Measurements from ENCODE around the gene KRTAP12-3. TPM values are rescaled to one million over a fixed set of nuclear protein-coding genes. Genes with fewer than 3 reads are reported as not detected.

The KRTAP12-3 gene
- total and polyA plus RNA-seq, 4 donors: not detected

DNA sequence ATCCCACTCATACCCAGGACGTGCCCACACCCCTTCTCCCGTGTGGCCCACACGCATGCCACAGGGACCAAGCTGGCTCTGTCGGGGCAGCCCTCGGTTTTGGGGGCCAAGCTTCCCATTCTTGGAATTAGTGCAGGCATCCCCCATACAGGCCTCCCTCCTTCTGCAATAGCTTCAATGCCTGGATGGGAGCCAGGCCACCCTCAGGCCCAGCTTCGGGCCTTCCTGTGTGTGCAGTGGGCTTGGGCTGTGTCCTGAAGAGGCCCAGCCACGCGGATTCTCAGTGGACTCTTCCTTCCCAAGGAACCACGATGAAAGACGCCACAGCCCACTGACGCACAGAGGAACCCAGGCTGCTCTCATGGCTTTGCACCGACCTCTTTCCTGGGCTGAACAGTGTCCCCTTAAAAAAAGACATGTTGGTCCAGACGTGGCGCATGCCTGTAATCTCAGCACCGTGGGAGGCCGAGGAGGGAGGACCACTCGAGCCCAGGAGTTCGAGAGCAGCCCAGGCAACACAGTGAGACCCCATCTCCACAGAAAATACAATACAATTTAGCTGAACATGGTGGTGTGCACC is 8.1 kb upstream of the KRTAP12-3 start:
- DNase-seq (ENCODE audit: low spot score): no peak
- H3K36me3 ChIP-seq (ENCODE audit: control insufficient read depth in 4 of 4, insufficient read depth in 3 of 4, low read depth in 1 of 4, low read length in 3 of 4): no peaks in the 10 kb centered on the region
- no peak overlapping the region for H3K9ac ChIP-seq (ENCODE audit: low read depth in 1 of 2, low read length in 2 of 2)
- H3K4me3 ChIP-seq (ENCODE audit: low read depth in 1 of 3, low read length in 3 of 3): no peak overlapping the region
- H3K27ac ChIP-seq (ENCODE audit: low read depth in 1 of 2, low read length in 2 of 2): no peak overlapping the region
- H3K4me1 ChIP-seq (ENCODE audit: control insufficient read depth in 4 of 4, insufficient read depth in 4 of 4, low read length in 3 of 4): no peaks in the 10 kb centered on the region
- peaks cover 0 to 3% (median 0%) of the 10 kb centered on the region in 4 donors for H3K9me3 ChIP-seq (ENCODE audit: control insufficient read depth in 4 of 4, low read length in 3 of 4)
- no peaks in the 10 kb centered on the region for H3K27me3 ChIP-seq (ENCODE audit: control insufficient read depth in 4 of 4, insufficient read depth in 4 of 4, low read length in 3 of 4)
- WGBS: 91% methylated on average over 18 of the region's 18 CpGs
- TF ChIP-seq SP1 (IDR thresholded peaks at IDR 0.05): no peak
- TF ChIP-seq EGR1 (IDR thresholded peaks at IDR 0.05; ENCODE audit: low read depth in 2 of 2): no peak
- no peak for TF ChIP-seq RXRA (IDR thresholded peaks at IDR 0.05)
- TF ChIP-seq GABPA (IDR thresholded peaks at IDR 0.05 in 1 of 2, conservative IDR thresholded peaks at IDR 0.05 in 1 of 2): no peak

- DNase-seq (ENCODE audit: low spot score): no peak
- H3K36me3 ChIP-seq (ENCODE audit: control insufficient read depth in 4 of 4, insufficient read depth in 3 of 4, low read depth in 1 of 4, low read length in 3 of 4): no peaks in the 10 kb centered on the region
- 90% methylated on average over 20 of the region's 20 CpGs for WGBS
- H3K9ac ChIP-seq (ENCODE audit: low read depth in 1 of 2, low read length in 2 of 2): no peak overlapping the region
- H3K4me3 ChIP-seq (ENCODE audit: low read depth in 1 of 3, low read length in 3 of 3): no peak overlapping the region
- H3K27ac ChIP-seq (ENCODE audit: low read depth in 1 of 2, low read length in 2 of 2): no peak overlapping the region
- TF ChIP-seq NR2F2 (IDR thresholded peaks at IDR 0.05): no peak
- TF ChIP-seq, protein P1, sequence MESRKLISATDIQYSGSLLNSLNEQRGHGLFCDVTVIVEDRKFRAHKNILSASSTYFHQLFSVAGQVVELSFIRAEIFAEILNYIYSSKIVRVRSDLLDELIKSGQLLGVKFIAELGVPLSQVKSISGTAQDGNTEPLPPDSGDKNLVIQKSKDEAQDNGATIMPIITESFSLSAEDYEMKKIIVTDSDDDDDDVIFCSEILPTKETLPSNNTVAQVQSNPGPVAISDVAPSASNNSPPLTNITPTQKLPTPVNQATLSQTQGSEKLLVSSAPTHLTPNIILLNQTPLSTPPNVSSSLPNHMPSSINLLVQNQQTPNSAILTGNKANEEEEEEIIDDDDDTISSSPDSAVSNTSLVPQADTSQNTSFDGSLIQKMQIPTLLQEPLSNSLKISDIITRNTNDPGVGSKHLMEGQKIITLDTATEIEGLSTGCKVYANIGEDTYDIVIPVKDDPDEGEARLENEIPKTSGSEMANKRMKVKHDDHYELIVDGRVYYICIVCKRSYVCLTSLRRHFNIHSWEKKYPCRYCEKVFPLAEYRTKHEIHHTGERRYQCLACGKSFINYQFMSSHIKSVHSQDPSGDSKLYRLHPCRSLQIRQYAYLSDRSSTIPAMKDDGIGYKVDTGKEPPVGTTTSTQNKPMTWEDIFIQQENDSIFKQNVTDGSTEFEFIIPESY (IDR thresholded peaks at IDR 0.05): no peak
- TF ChIP-seq, protein P2, sequence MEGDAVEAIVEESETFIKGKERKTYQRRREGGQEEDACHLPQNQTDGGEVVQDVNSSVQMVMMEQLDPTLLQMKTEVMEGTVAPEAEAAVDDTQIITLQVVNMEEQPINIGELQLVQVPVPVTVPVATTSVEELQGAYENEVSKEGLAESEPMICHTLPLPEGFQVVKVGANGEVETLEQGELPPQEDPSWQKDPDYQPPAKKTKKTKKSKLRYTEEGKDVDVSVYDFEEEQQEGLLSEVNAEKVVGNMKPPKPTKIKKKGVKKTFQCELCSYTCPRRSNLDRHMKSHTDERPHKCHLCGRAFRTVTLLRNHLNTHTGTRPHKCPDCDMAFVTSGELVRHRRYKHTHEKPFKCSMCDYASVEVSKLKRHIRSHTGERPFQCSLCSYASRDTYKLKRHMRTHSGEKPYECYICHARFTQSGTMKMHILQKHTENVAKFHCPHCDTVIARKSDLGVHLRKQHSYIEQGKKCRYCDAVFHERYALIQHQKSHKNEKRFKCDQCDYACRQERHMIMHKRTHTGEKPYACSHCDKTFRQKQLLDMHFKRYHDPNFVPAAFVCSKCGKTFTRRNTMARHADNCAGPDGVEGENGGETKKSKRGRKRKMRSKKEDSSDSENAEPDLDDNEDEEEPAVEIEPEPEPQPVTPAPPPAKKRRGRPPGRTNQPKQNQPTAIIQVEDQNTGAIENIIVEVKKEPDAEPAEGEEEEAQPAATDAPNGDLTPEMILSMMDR (IDR thresholded peaks at IDR 0.05; ENCODE audit: low read depth, low read length, missing input control): no peak
- TF ChIP-seq YY1 (IDR thresholded peaks at IDR 0.05): no peak
- no peak for TF ChIP-seq JUND (IDR thresholded peaks at IDR 0.05)
- TF ChIP-seq, protein P3, sequence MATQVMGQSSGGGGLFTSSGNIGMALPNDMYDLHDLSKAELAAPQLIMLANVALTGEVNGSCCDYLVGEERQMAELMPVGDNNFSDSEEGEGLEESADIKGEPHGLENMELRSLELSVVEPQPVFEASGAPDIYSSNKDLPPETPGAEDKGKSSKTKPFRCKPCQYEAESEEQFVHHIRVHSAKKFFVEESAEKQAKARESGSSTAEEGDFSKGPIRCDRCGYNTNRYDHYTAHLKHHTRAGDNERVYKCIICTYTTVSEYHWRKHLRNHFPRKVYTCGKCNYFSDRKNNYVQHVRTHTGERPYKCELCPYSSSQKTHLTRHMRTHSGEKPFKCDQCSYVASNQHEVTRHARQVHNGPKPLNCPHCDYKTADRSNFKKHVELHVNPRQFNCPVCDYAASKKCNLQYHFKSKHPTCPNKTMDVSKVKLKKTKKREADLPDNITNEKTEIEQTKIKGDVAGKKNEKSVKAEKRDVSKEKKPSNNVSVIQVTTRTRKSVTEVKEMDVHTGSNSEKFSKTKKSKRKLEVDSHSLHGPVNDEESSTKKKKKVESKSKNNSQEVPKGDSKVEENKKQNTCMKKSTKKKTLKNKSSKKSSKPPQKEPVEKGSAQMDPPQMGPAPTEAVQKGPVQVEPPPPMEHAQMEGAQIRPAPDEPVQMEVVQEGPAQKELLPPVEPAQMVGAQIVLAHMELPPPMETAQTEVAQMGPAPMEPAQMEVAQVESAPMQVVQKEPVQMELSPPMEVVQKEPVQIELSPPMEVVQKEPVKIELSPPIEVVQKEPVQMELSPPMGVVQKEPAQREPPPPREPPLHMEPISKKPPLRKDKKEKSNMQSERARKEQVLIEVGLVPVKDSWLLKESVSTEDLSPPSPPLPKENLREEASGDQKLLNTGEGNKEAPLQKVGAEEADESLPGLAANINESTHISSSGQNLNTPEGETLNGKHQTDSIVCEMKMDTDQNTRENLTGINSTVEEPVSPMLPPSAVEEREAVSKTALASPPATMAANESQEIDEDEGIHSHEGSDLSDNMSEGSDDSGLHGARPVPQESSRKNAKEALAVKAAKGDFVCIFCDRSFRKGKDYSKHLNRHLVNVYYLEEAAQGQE (IDR thresholded peaks at IDR 0.05): no peak
- no peak for TF ChIP-seq HNF4G (IDR thresholded peaks at IDR 0.05)
- TF ChIP-seq GABPA (IDR thresholded peaks at IDR 0.05 in 1 of 2, conservative IDR thresholded peaks at IDR 0.05 in 1 of 2): no peak
- no peak for TF ChIP-seq RXRA (IDR thresholded peaks at IDR 0.05)
- TF ChIP-seq SP1 (IDR thresholded peaks at IDR 0.05): no peak
- no peak for TF ChIP-seq HNF4A (conservative IDR thresholded peaks at IDR 0.05)
- TF ChIP-seq EGR1 (IDR thresholded peaks at IDR 0.05; ENCODE audit: low read depth in 2 of 2): no peak
- TF ChIP-seq FOXA2 (IDR thresholded peaks at IDR 0.05): no peak
- no peak for TF ChIP-seq TAF1 (conservative IDR thresholded peaks at IDR 0.05)
- no peak for TF ChIP-seq RAD21 (IDR thresholded peaks at IDR 0.05)
- TF ChIP-seq, protein P4, sequence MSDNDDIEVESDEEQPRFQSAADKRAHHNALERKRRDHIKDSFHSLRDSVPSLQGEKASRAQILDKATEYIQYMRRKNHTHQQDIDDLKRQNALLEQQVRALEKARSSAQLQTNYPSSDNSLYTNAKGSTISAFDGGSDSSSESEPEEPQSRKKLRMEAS (IDR thresholded peaks at IDR 0.05): no peak
- no peak for TF ChIP-seq ATF3 (IDR thresholded peaks at IDR 0.05)
- no peaks in the 10 kb centered on the region for H3K9me3 ChIP-seq (ENCODE audit: control insufficient read depth in 4 of 4, low read length in 3 of 4)
- H3K27me3 ChIP-seq (ENCODE audit: control insufficient read depth in 4 of 4, insufficient read depth in 4 of 4, low read length in 3 of 4): no peaks in the 10 kb centered on the region
- H3K4me1 ChIP-seq (ENCODE audit: control insufficient read depth in 4 of 4, insufficient read depth in 4 of 4, low read length in 3 of 4): no peaks in the 10 kb centered on the region
Observed at GRCh38 chr21:44650265-44650972, 7.3 kb upstream of the KRTAP12-3 start.

Data from liver (tissue), 9 donors.